Peyer's patch (tissue), 4 donors: Measurements from ENCODE around the gene RPS6KA4.

Experiments used
- POLR2A ChIP-seq, 2 donors: fragments of 450-650 bp; IDR thresholded peaks; one replicate each; pipeline ENCODE4 v1.5.1; 2017; ENCODE audit warnings: antibody characterized with exemption in 2 of 2, mild to moderate bottlenecking in 2 of 2, moderate library complexity in 2 of 2
- TF ChIP-seq, protein P1 (sequence below), 6 experiments: fragments of 450-650 bp in 4 of 6; fragments of 200-600 bp in 2 of 6; sonication (generic) in 1 of 6; IDR thresholded peaks; one replicate each; pipeline ENCODE4 v1.5.1; 2017 to 2019; ENCODE audit warnings: antibody characterized with exemption in 6 of 6, mild to moderate bottlenecking in 3 of 6, moderate library complexity in 1 of 6

DNA sequence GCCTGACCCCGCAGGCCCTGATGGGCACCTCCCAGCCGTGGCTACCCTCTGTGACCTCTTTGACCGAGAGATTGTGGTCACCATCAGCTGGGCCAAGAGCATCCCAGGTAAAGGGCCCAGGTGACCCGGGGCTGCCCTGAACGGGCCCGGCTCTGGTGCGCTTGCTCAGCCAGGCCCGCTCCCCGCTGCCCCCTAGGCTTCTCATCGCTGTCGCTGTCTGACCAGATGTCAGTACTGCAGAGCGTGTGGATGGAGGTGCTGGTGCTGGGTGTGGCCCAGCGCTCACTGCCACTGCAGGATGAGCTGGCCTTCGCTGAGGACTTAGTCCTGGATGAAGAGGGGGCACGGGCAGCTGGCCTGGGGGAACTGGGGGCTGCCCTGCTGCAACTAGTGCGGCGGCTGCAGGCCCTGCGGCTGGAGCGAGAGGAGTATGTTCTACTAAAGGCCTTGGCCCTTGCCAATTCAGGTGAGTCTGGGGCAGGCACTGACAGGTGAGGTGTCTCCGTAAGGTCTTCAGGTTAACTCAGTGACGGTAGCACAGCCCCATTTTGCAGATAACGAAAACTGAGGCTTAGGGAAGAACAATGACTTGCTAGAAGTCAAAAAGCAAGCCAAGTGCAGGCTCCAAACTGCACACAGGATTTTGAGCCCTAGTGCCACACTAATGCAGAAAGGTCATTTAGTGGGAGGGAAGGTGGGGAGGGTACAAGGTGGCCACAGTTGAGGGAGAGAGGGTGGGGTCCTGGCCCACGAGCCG, 44.0 kb upstream of the RPS6KA4 start:
- TF ChIP-seq, protein P1, sequence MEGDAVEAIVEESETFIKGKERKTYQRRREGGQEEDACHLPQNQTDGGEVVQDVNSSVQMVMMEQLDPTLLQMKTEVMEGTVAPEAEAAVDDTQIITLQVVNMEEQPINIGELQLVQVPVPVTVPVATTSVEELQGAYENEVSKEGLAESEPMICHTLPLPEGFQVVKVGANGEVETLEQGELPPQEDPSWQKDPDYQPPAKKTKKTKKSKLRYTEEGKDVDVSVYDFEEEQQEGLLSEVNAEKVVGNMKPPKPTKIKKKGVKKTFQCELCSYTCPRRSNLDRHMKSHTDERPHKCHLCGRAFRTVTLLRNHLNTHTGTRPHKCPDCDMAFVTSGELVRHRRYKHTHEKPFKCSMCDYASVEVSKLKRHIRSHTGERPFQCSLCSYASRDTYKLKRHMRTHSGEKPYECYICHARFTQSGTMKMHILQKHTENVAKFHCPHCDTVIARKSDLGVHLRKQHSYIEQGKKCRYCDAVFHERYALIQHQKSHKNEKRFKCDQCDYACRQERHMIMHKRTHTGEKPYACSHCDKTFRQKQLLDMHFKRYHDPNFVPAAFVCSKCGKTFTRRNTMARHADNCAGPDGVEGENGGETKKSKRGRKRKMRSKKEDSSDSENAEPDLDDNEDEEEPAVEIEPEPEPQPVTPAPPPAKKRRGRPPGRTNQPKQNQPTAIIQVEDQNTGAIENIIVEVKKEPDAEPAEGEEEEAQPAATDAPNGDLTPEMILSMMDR (IDR thresholded peaks at IDR 0.05), result no peak
- TF ChIP-seq POLR2A (IDR thresholded peaks at IDR 0.05), result no peak
